Measurements from ENCODE around the gene ARHGDIG. TPM values are rescaled to one million over a fixed set of nuclear protein-coding genes. Genes with fewer than 3 reads are reported as not detected.

Gene ARHGDIG
- total RNA-seq, 2 donors from 2014 or later = 1.8 to 20.0 TPM

GRCh38 chr16:268141-269053 is 12.0 kb upstream of the ARHGDIG start:
- intact Hi-C loops (cut with DNase I) = no loop called here
- peak; percentile 71 for DNase-seq
- no peaks in the 10 kb centered on the region for H3K27me3 ChIP-seq
- TF ChIP-seq, protein P1, sequence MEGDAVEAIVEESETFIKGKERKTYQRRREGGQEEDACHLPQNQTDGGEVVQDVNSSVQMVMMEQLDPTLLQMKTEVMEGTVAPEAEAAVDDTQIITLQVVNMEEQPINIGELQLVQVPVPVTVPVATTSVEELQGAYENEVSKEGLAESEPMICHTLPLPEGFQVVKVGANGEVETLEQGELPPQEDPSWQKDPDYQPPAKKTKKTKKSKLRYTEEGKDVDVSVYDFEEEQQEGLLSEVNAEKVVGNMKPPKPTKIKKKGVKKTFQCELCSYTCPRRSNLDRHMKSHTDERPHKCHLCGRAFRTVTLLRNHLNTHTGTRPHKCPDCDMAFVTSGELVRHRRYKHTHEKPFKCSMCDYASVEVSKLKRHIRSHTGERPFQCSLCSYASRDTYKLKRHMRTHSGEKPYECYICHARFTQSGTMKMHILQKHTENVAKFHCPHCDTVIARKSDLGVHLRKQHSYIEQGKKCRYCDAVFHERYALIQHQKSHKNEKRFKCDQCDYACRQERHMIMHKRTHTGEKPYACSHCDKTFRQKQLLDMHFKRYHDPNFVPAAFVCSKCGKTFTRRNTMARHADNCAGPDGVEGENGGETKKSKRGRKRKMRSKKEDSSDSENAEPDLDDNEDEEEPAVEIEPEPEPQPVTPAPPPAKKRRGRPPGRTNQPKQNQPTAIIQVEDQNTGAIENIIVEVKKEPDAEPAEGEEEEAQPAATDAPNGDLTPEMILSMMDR (IDR thresholded peaks at IDR 0.05) = no peak
- peaks cover 3% of the 10 kb centered on the region for H3K4me1 ChIP-seq
- peak overlapping the region; percentile 9 for H3K4me3 ChIP-seq
- no peaks in the 10 kb centered on the region for H3K9me3 ChIP-seq
- H3K36me3 ChIP-seq = no peaks in the 10 kb centered on the region
- peak overlapping the region; percentile 35 to 40 for H3K9ac ChIP-seq (ENCODE audit: low read depth in 2 of 2, low read length in 2 of 2)
- H3K27ac ChIP-seq = peak overlapping the region; percentile 46

GRCh38 chr16:269061-269796 is 11.2 kb upstream of the ARHGDIG start:
- no peaks in the 10 kb centered on the region for H3K27me3 ChIP-seq
- peaks cover 3% of the 10 kb centered on the region for H3K4me1 ChIP-seq
- no peak for DNase-seq
- intact Hi-C loops (cut with DNase I) = no loop called here
- TF ChIP-seq, protein P1 (IDR thresholded peaks at IDR 0.05) = no peak
- H3K4me3 ChIP-seq = peak overlapping the region; percentile 9
- peak overlapping the region in 1 of 2 donors; percentile 35 for H3K9ac ChIP-seq (ENCODE audit: low read depth in 2 of 2, low read length in 2 of 2)
- H3K9me3 ChIP-seq = no peaks in the 10 kb centered on the region
- H3K27ac ChIP-seq = no peak overlapping the region
- H3K36me3 ChIP-seq = no peaks in the 10 kb centered on the region

GRCh38 chr16:270381-271255 is 9.8 kb upstream of the ARHGDIG start:
- Histone ChIP-seq H3K27me3 (peaks cover 7% of the 10 kb centered on the region), H3K4me3 (no peak overlapping the region), H3K4me1 (peaks cover 3% of the 10 kb centered on the region), H3K9me3 (no peaks in the 10 kb centered on the region), H3K36me3 (no peaks in the 10 kb centered on the region), H3K27ac (no peak overlapping the region), H3K9ac (ENCODE audit: low read depth in 2 of 2, low read length in 2 of 2) (no peak overlapping the region)
- intact Hi-C loops (cut with DNase I) = no loop called here
- TF ChIP-seq, protein P1 (IDR thresholded peaks at IDR 0.05) = no peak
- no peak for DNase-seq

- Histone ChIP-seq H3K27me3 (peaks cover 7% of the 10 kb centered on the region), H3K9ac (ENCODE audit: low read depth in 2 of 2, low read length in 2 of 2) (no peak overlapping the region), H3K9me3 (no peaks in the 10 kb centered on the region), H3K4me1 (peaks cover 3% of the 10 kb centered on the region), H3K4me3 (no peak overlapping the region), H3K36me3 (no peaks in the 10 kb centered on the region), H3K27ac (no peak overlapping the region)
- DNase-seq = no peak
- TF ChIP-seq, protein P1 (IDR thresholded peaks at IDR 0.05) = no peak
- intact Hi-C loops (cut with DNase I) = no loop called here
Observed at GRCh38 chr16:272633-273546, 7.5 kb upstream of the ARHGDIG start.

All from colonic mucosa (tissue), 4 donors.